GM04503 (cell line): Measurements from ENCODE around the gene AVPR1A.

Experiments
- DNase-seq: peaks from one replicate; pipeline ENCODE4 v3.0.0-alpha.2; 2012; ENCODE audit warnings: low read depth

Gene AVPR1A

DNA sequence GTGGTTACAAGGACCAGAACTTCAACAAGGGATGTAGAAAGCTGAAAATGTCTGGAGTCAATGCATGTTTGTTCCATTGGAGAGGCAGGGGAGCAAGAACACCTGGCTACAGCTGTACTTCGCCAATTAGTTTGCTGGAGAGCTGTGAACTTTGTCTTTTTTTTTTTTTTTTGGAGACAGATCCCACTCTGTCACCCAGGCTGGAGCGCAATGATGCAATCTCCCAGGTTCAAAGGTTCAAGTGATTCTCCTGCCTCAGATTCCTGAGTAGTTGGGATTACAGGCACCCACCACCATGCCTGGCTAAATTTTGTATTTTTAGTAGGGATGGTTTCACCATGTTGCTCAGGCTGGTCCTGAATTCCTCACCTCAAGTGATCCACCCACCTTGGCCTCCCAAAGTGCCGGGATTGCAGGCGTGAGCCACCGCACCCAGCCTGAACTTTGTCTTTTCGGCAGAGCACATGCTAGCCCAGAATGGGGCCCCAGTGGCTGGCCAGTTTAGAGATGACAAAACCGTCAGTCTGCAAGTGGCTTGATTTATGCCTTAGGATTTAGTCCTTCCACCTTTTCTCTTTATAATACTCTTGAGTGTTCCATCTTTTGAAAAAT lies 55.5 kb downstream of the AVPR1A start:
- no peak for DNase-seq

DNA sequence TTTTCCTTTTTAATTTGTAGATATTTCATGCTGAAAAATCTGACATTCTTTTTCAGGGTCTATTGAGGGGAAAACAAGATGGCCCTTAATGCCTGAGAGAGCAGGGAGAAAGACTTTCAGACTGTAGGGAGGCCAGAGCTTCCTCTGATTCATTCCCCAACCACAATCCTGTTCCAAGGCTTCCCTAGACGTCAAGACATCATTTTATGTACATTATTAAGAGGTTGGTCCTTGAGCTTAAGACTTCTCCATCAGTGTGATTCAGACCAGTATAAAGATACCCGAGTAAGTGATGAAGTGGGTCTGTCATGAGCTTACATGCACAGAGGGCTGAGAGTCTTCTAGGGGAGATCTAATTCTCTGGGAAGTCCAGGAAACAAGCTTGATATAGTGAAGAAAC lies 57.3 kb downstream of the AVPR1A start:
- no peak for DNase-seq

DNA sequence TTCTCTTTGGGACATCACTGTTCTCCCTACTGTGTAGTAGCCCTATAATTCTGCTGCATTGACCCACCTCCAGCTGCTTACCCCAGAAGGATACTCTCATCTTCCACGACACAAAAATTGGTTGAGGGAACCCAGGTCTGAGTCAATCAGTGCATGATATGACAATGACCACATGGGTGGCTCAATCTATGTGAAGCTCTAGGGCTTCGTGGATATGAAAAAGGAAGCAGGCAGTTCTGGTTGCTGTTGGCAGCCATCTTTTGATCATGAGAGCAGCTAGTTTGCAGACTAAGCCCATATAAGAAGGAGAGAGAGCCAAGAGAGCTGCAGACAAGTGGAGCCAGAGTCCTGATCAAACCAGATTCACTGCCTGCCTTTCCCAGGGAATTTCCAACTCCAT lies 57.9 kb downstream of the AVPR1A start:
- DNase-seq = no peak
